HG03196 (cell line): ENCODE measurements around the gene MIDN.
"Not testable (repeated sequence)": the region's sequence is repeated elsewhere in the genome, so short reads cannot be mapped to it uniquely, and the experiment has no call there.

ENCODE experiments used
- ATAC-seq: cut with Tn5 transposase; IDR thresholded peaks from one replicate; pipeline ENCODE4 v1.9.1; 2021; ENCODE audit not compliant: unreplicated experiment

The MIDN gene

GRCh38 chr19:1291761-1292418, 43.5 kb downstream of the MIDN start:
- no peak for ATAC-seq

GRCh38 chr19:1292419-1293151, 44.2 kb downstream of the MIDN start:
- ATAC-seq = no peak

GRCh38 chr19:1293782-1294604, 45.6 kb downstream of the MIDN start:
- no peak for ATAC-seq

GRCh38 chr19:1294688-1295087, 46.3 kb downstream of the MIDN start:
- ATAC-seq = no peak

DNA sequence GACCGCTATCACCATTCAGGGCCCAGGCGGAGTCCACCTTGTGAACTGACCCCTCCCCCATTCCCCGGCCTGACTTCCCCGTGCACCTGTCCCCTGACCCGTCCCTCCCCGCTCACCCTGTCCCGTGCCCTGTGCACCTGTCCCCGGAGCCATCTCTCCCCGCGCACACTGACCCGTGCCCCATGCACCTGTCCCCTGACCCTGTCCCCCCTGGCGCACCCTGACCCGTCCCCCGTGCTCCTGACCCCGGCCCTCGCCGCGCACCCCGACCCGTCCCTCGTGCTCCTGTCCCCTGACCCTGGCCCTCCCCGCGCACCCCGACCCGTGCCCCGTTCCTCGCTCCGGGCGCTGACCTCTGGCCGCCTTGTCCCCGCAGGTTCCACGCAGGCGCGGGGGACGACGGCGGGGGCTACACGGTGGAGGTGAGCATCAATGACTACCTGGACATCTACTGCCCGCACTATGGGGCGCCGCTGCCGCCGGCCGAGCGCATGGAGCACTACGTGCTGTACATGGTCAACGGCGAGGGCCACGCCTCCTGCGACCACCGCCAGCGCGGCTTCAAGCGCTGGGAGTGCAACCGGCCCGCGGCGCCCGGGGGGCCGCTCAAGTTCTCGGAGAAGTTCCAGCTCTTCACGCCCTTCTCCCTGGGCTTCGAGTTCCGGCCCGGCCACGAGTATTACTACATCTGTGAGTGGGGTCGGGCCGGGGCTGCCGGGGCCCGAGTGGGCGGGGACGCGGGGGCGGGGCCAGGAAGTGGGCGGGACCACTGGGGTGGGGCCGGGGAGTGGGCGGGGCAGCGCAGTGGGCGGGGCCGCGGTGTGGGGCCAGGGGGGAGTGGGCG, 47.0 kb downstream of the MIDN start:
- no peak for ATAC-seq

DNA sequence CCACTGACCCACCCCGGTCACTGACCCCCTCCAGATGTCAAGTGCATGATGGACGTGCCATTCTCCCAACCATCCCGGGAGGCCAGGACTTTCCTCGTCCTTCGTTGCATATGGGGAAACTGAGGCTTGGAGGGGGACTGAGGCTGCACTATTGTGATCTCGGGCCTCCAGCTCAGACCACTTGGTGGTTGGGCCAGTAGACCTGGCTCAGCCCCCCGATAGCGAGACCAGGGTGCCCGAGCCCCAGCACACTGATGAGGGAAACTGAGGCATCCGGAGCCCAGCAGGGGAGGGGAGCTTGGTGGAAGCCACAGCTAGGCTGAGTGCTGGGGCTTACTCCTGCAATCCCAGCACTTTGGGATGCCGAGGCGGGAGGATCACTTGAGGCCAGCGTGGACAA, 47.7 kb downstream of the MIDN start:
- ATAC-seq = no peak

DNA sequence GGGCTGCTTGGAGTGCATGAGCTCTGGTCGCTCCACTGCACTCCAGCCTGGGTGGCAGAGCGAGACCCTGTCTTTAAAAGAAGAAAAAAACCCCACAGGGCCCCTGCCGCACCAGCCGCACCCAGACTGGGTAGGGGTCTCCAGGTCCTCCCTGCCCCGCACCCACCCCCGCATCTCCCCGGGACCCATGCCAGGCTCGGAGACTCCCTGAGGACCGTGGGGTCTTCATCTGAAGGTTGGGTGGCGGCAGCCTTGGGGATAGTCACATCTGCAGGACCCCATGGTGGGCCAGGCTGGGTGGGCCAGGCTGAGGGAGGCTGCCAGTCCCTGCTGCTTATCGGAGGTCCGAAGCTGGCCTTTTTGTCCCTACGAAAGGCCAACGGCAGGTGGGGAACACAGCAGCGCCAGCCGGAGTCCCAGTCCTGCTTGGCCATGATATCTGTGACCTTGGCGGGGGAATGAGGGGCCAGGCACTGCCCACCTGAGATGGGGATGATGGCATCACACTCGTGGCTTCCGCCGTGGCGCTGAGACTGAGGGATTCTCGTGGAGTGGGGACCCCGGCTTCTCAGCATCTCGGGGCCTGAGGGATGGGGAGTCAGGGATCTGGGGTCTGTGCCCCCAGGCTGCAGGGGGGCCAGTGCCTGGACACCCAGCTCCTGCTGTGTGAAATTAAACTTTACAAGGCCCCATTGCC, 48.3 kb downstream of the MIDN start:
- ATAC-seq = no peak

- ATAC-seq = no peak
Observed at GRCh38 chr19:1298235-1298634, 49.9 kb downstream of the MIDN start.

GRCh38 chr19:1299801-1300200, 51.4 kb downstream of the MIDN start:
- ATAC-seq = no peak

- no peak for ATAC-seq
Observed at GRCh38 chr19:1300744-1301490, 52.5 kb downstream of the MIDN start.

GRCh38 chr19:1302533-1303239, 54.3 kb downstream of the MIDN start:
- ATAC-seq = no peak

DNA sequence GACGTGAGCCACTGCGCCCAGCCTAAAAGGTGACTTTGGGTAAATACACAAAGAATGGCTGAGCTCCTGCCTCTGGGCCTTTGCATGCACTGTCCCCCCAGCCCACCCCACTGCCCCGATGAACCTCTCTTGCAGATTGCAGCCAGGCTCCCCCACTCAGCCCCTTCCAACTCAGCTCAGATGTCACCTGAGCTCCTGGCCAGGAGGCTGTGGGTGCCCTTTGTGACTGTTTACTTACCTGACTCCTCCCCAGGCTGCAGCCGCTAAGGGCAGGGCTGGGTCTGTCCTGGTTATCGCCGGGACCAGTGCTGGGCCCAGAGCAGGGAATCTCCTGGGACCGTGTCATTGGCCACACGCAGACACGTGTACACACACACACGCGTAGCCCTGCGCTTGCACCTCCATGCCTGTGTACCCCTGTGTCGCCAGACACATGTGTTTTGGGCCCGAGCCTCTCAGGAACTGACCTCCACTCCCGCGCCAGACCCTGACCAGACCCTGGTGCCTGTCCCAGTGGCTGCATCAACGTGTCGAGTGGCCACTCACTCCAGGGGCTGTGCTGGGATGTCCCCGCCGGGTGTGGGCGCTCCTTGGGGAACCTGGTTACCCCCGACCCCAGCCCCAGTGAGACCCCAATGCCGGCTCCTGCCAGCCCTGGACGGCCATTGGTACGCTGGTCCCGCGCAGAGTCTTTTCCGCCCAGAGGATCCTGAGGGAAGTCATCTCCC, 56.0 kb downstream of the MIDN start:
- no peak for ATAC-seq

GRCh38 chr19:1305354-1305753, 57.0 kb downstream of the MIDN start:
- ATAC-seq = not testable (repeated sequence)

DNA sequence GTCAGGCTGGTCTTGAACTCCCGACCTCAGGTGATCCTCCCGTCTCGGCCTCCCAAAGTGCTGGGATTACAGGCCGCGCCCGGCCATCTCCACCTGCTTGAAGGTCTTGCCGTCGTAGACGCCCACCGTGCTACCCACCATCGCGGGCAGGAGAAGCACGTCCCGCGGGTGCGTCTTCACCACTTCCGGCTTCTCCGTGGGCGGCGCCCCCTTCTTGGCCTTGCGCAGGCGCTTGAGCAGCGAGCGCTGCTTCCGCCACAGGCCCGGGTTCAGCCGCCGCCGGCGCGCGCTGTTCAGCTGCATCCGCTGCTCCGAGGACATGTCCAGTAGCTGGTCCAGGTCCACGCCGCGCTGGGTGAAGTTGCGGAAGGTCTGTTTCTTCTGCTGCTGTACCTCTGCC, 58.9 kb downstream of the MIDN start:
- no peak for ATAC-seq

GRCh38 chr19:1307755-1308303, 59.4 kb downstream of the MIDN start:
- no peak for ATAC-seq

DNA sequence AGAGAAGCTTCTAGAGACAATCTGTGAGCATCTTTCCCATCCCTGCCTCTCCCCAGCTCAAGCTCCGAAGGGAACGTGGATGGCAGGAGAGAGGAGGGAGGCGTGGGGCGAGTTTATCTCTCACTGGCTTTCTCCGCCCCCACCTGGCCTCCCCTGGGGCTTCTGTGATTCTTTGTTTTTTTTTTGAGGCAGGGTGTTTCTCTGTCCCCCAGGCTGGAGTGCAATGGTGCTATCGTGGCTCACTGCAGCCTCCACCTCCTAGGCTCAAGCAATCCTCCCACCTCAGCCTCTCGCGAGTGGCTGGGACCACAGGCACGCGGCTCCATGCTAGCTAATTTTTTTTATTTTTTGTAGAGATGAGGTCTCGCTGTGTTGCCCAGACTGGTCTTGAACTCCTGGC, 60.3 kb downstream of the MIDN start:
- ATAC-seq = no peak
